Hepatic stellate cell (primary cell): ENCODE measurements around the gene BCAS3.

Source experiments
- DNase-seq: peaks from one replicate; pipeline ENCODE4 v3.0.0; 2011; ENCODE audit warnings: low spot score

Gene BCAS3

GRCh38 chr17:61323003-61323908 lies 645.6 kb downstream of the BCAS3 start:
- no peak for DNase-seq

DNA sequence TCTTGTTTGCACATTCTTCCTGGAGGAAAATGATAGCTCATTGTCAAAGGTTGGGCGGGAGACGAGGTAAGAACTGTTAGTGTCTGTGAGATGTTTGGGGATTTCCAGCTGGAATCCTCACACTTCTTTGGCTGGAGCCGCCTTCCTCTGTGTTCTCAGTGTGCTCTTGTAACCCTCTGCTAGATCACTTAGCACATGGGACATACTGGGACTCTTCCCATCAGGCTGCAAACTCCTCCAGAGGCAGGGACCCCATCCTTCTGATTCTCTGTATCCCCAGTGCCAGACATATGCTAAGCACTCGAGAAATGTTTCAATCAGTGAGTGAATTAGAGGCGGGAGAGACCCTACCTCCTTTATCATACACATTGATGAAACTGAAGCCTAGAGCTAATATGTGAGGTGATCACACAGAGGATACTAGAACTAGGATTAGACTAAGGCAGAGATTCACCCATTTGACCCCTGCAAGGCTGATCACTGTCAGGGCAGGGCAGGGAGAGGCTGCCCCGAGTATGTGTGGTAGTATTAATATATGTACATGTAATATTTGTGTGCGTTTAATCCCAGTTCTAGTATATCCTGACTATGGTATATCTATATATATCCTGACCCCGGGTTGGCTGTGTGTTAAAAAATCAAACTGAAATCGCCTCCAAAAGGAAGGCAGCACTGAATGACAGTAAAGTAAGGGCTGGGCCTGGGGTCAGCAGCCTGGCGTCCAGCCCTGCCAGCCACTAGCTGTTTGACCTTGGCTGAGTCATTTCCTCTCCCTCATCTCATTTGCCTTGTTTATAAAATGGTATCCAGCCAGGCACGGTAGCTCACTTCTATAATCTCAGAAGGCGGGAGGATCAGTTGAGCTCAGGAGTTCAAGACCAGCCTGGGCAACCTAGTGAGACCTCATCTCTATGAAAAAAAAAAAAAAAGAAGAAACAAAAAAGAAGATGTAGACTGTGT lies 646.5 kb downstream of the BCAS3 start:
- no peak for DNase-seq

GRCh38 chr17:61324950-61325349 lies 647.3 kb downstream of the BCAS3 start:
- no peak for DNase-seq

- DNase-seq, result peak; percentile 47
These were observed 647.9 kb downstream of the BCAS3 start for GRCh38 chr17:61325382-61326073.

DNA sequence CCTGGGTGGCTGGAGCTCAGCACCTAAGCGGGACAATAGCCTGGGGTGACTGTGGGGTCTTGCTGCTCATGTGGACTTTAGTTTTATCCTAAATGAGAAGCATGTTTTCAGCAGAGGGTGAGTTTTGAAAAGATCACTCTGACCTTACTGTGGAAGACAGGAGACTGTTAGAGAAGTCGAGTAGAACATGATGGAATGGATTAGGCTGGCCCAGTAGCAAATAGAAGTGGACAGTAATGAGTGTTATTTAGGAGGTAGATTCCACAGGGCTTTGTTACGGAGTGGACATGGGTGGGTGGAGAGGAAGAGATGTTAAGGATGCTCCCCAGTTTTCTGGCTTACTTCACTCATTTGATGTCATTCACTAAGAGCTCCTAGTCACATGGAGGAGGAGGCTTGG lies 648.7 kb downstream of the BCAS3 start:
- DNase-seq, result no peak

DNA sequence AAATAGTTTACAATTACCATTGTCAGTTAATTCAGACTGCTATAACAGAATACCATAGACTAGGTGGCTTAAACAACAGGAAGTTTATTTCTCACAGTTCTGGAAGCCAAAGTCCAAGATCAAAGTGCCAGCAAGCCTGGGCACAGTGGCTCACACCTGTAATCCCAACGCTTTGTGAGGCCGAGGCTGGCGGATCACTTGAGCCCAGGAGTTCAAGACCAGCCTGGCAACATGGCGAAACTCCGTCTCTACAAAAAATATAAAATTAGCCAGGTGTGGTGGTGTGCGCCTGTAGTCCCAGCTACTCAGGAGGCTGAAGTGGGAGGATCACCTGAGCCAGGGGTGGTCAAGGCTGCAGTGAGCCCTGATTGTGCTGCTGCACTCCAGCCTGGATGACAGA lies 650.7 kb downstream of the BCAS3 start:
- no peak for DNase-seq

DNA sequence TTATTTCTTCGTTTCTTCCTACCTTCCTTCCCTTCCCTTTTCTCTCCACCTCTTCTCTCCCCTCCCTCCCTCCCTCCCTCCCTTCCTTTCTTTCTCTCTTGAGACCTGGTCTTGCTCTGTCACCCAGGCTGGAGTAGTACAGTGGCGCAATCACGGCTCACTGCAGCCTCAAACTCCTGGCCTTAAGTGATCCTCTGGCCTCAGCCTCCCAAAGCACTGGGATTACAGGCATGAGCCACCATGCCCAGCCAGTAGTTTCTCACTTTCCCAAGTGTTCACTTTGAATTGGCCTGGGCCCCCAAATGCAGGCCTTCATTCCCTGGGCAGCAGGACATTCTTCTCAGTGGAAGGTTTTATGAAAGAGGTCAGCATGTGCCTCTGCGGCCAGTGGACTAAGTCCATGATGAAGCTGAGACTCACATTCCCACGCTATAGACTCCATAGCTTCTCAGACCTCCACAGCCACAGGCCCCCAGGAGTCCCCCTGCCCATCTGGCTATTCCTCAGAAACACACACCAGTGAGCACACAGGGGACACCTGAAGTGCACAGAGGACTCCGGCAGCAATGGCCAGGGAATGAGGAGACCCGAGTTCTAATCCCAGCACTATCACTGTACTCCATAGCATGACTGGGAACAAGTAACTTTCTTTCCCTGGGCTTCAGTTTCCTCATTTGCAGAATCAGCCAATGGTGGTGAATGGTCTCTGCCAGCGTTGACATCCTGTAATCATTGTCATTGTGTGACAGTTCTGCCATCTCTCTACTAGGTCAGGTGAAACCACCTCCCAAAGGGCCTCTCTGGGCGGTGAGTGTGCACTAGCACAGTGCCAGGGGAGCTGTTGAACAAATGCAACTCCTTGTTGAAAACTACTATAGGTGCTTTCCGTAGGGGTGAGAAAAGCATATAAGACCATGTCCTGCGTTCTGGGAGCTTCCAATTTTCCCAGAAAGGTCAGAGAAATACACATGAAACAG lies 652.8 kb downstream of the BCAS3 start:
- DNase-seq, result no peak

- DNase-seq, result no peak
These were observed 653.5 kb downstream of the BCAS3 start for GRCh38 chr17:61331178-61331577.

- no peak for DNase-seq
These were observed 654.2 kb downstream of the BCAS3 start for GRCh38 chr17:61331886-61332285.

GRCh38 chr17:61333136-61333535 lies 655.5 kb downstream of the BCAS3 start:
- DNase-seq, result no peak

- no peak for DNase-seq
These were observed 657.0 kb downstream of the BCAS3 start for GRCh38 chr17:61334673-61335072.

- DNase-seq, result peak; percentile 57
These were observed 657.6 kb downstream of the BCAS3 start for GRCh38 chr17:61335105-61335844.

- no peak for DNase-seq
These were observed 658.4 kb downstream of the BCAS3 start for GRCh38 chr17:61335845-61336655.

GRCh38 chr17:61337290-61337689 lies 659.6 kb downstream of the BCAS3 start:
- DNase-seq, result no peak

- DNase-seq, result peak; percentile 74
These were observed 660.5 kb downstream of the BCAS3 start for GRCh38 chr17:61338000-61338798.

DNA sequence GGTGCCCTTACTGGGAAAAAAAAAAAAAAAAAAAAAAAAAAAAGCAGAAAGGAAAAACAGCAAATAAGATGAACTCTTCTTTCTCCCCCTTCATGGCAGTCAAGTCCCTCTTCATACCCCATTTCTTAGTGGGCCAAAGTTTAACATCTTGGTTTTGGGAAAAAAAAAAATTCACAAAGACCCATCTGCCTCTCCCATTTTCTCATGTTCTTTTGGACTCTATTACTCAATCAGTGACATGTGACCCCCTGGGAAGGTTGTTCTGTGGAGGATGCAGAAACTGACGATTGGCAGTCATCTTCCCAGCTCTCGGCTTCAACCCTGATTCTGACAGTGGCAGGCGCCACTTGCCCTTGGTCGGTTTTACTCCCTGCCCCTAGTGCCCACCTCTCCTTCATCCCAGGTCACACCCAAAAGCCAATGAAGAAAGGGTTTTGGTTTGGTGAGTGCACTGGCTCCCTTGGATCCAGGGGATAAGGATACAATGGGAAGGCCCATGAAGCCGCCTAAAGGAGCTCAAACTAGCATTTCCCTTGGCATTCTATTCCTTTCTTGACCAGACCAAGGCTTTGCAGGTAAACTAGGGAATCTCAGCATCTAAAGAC lies 661.3 kb downstream of the BCAS3 start:
- DNase-seq, result no peak

GRCh38 chr17:61340431-61341209 lies 663.0 kb downstream of the BCAS3 start:
- no peak for DNase-seq
